HG03342 (cell line): ENCODE results near the gene TBC1D17.
A peak's percentile ranks its signal among the peaks of the same experiment; 100 is the strongest.

Experiments used
- ATAC-seq: cut with Tn5 transposase; IDR thresholded peaks from one replicate; pipeline ENCODE4 v1.9.1; 2021; ENCODE audit warnings: mild to moderate bottlenecking, moderate library complexity; ENCODE audit not compliant: unreplicated experiment

Gene TBC1D17

GRCh38 chr19:49933643-49934042, 56.1 kb downstream of the TBC1D17 start:
- no peak for ATAC-seq

GRCh38 chr19:49936549-49936948, 59.0 kb downstream of the TBC1D17 start:
- no peak for ATAC-seq

- ATAC-seq = peak; percentile 47
Measured at GRCh38 chr19:49937750-49938381, 60.4 kb downstream of the TBC1D17 start.
